K562 (cell line): ENCODE results near the gene OR51V1. TPM values are rescaled to one million over a fixed set of nuclear protein-coding genes. Genes with fewer than 3 reads are reported as not detected.

Source experiments
- MAFK ChIP-seq: IDR thresholded peaks from 2 replicates; pipeline ENCODE4 v1.6.1; 2011; ENCODE audit warnings: low read length, improper control_type of control experiment
- MTA2 ChIP-seq: fragments of 450-650 bp; IDR thresholded peaks from 2 replicates; pipeline ENCODE4 v1.6.1; 2016; ENCODE audit warnings: low read depth
- NRF1 ChIP-seq, 2 experiments: fragments of 450-650 bp; IDR thresholded peaks in 1 of 2; conservative IDR thresholded peaks in 1 of 2; 2 replicates each; pipeline ENCODE4 v1.6.1; 2014; ENCODE audit warnings: mild to moderate bottlenecking in 2 of 2
- POLR3A ChIP-seq: IDR thresholded peaks from 2 replicates; pipeline ENCODE4 v1.6.1; 2011; ENCODE audit warnings: borderline replicate concordance, mild to moderate bottlenecking, moderate library complexity; ENCODE audit not compliant: insufficient read length, insufficient read depth; ENCODE audit errors: extremely low read depth
- RBM14 ChIP-seq: fragments of 200-400 bp; formaldehyde crosslinking; IDR thresholded peaks from 2 replicates; pipeline ENCODE4 v1.6.1; 2018; ENCODE audit warnings: low read depth, mild to moderate bottlenecking, low read length, moderate library complexity, borderline replicate concordance; ENCODE audit not compliant: insufficient read depth
- ZNF77 ChIP-seq: fragments of 250-450 bp; sonication (Bioruptor Pico); IDR thresholded peaks from 2 replicates; pipeline ENCODE4 v1.5.0; 2020
- polyA plus RNA-seq, 8 experiments: library from polyadenylated mRNA; depleted of rRNA in 4 of 8; stranded (reverse) in 5 of 8; unstranded in 3 of 8; fragments of >200 nt; fragmentation: Nextera tagmentation in 2 of 8; fragmentation: Illumina TruSeq in 1 of 8; extraction: Ambion mirVana in 2 of 8; extraction: Trizol in 1 of 8; gene quantifications; 2 replicates each; pipeline versions ENCODE4 v1.2.1 to v1.2.3, GENCODE V29; 2011 to 2014; ENCODE audit warnings: inconsistent platforms in 1 of 8, missing spikeins in 1 of 8
- total RNA-seq, 7 experiments: library from RNA; depleted of rRNA in 6 of 7; stranded (reverse); fragments of >200 nt in 6 of 7; fragmentation: Illumina TruSeq in 2 of 7; extraction: Trizol in 2 of 7; gene quantifications; 2 replicates each; pipeline versions ENCODE4 v1.2.1 to v1.2.3, GENCODE V29; 2011 to 2021; ENCODE audit warnings: low replicate concordance in 1 of 7
- TF ChIP-seq, protein P1 (sequence below): fragments of 250-450 bp; sonication (Bioruptor Pico); IDR thresholded peaks from 2 replicates; pipeline ENCODE4 v1.5.0; 2021; ENCODE audit warnings: mild to moderate bottlenecking, moderate library complexity
- TF ChIP-seq, protein P2 (sequence below): IDR thresholded peaks from 2 replicates; pipeline ENCODE4 v1.6.1; 2016; ENCODE audit warnings: missing genetic modification characterization, missing compliant biosample characterization
- TF ChIP-seq, protein P3 (sequence below): IDR thresholded peaks from 2 replicates; pipeline ENCODE4 v1.6.1; 2011; ENCODE audit not compliant: insufficient read length; ENCODE audit errors: extremely low read depth
- TF ChIP-seq, protein P4 (sequence below): fragments of 450-650 bp; IDR thresholded peaks from 2 replicates; pipeline ENCODE4 v1.6.1; 2018; ENCODE audit not compliant: partially characterized antibody

Gene OR51V1
- total and polyA plus RNA-seq, 9 of the 15 experiments (the other 6 are each of a cell fraction or from before 2014, with no cell fraction given), result not detected

DNA sequence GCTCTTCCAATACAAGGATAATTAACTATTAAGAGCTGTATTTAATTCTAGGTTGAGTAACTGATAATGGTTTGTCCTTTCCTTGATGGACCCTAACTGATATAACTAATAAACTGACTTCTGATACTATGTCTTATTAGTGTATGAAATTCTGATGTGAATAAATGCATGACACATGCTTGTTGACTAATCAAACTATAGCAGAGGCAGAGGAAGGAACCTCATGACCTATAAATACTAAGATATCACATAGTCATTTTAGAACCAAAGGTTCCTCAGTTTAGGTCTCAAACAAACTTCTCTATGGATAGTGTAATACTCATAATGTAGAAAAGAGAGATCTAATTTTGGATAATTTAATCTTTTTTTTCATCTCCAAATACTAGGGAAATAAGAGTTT is 38.6 kb upstream of the OR51V1 start (continued):
- TF ChIP-seq, protein P1, sequence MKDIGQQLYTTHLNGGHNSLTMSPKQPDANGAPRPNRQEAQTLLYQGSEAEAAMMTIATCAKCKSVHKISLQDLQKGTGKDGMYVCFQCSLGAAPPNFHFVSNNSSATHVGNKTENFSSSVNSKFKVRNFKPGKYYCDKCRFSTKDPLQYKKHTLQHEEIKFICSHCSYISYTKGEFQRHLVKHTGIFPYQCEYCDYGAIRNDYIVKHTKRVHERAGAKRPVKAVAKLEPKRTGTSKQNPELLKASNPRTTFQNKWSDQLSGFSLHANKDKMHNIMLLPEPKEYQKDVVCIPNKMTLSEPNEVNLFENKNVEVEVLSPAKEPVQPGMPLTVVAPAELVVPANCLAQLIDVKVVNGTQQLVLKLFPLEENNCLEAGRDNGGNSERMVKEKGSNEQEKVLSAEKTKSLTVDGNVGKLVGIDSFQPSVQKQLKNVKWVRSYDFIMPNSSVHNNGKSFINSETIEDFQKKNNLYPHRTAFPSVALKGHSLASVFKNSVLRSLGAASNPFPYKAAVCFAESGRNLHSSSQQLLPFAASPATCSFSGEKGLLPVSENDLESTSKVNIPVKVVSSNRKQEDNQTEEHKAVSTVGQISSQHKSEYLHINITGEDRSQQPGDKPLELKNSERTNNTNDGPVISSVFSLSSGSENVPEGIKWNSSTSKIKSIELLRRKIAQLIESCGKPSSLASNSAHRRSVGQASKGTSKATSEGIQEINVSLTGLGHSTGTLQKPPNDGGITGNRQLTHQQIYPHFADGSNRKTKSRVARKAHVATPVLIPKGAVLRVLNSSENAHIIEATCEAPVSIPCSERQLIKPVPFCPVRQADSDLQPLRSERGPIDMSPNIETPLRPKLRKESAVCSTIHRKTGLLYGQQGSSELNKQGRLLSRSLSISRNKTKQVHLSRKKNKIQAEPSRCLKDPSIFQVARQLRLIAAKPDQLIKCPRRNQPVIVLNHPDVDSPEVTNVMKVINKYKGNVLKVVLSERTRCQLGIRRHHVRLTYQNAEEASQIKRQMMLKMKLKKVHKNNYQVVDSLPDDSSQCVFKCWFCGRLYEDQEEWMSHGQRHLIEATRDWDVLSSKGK, result no peak
- TF ChIP-seq RBM14 (no peak), MAFK (no peak), ZNF77 (CRISPR knock-in tag) (no peak), POLR3A (no peak), MTA2 (no peak), NRF1 (conservative IDR thresholded peaks at IDR 0.05 in 1 of 2, IDR thresholded peaks at IDR 0.05 in 1 of 2) (no peak)
- TF ChIP-seq, protein P2, sequence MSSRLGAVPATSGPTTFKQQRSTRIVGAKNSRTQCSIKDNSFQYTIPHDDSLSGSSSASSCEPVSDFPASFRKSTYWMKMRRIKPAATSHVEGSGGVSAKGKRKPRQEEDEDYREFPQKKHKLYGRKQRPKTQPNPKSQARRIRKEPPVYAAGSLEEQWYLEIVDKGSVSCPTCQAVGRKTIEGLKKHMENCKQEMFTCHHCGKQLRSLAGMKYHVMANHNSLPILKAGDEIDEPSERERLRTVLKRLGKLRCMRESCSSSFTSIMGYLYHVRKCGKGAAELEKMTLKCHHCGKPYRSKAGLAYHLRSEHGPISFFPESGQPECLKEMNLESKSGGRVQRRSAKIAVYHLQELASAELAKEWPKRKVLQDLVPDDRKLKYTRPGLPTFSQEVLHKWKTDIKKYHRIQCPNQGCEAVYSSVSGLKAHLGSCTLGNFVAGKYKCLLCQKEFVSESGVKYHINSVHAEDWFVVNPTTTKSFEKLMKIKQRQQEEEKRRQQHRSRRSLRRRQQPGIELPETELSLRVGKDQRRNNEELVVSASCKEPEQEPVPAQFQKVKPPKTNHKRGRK (tag), result no peak
- TF ChIP-seq, protein P3, sequence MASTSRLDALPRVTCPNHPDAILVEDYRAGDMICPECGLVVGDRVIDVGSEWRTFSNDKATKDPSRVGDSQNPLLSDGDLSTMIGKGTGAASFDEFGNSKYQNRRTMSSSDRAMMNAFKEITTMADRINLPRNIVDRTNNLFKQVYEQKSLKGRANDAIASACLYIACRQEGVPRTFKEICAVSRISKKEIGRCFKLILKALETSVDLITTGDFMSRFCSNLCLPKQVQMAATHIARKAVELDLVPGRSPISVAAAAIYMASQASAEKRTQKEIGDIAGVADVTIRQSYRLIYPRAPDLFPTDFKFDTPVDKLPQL, result no peak
- TF ChIP-seq, protein P4, sequence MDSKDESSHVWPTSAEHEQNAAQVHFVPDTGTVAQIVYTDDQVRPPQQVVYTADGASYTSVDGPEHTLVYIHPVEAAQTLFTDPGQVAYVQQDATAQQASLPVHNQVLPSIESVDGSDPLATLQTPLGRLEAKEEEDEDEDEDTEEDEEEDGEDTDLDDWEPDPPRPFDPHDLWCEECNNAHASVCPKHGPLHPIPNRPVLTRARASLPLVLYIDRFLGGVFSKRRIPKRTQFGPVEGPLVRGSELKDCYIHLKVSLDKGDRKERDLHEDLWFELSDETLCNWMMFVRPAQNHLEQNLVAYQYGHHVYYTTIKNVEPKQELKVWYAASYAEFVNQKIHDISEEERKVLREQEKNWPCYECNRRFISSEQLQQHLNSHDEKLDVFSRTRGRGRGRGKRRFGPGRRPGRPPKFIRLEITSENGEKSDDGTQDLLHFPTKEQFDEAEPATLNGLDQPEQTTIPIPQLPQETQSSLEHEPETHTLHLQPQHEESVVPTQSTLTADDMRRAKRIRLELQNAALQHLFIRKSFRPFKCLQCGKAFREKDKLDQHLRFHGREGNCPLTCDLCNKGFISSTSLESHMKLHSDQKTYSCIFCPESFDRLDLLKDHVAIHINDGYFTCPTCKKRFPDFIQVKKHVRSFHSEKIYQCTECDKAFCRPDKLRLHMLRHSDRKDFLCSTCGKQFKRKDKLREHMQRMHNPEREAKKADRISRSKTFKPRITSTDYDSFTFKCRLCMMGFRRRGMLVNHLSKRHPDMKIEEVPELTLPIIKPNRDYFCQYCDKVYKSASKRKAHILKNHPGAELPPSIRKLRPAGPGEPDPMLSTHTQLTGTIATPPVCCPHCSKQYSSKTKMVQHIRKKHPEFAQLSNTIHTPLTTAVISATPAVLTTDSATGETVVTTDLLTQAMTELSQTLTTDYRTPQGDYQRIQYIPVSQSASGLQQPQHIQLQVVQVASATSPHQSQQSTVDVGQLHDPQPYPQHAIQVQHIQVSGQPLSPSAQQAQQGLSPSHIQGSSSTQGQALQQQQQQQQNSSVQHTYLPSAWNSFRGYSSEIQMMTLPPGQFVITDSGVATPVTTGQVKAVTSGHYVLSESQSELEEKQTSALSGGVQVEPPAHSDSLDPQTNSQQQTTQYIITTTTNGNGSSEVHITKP, result no peak
